GM19240 (cell line): Measurements from ENCODE around the gene PAX8.
"Not testable (repeated sequence)": the region's sequence is repeated elsewhere in the genome, so short reads cannot be mapped to it uniquely, and the experiment has no call there.

Experiments
- DNase-seq: peaks from one replicate; pipeline ENCODE4 v3.0.0; 2011; ENCODE audit warnings: low spot score; ENCODE audit not compliant: insufficient read length

PAX8 gene

GRCh38 chr2:113237604-113238160, 41.0 kb downstream of the PAX8 start:
- DNase-seq, result no peak

- no peak for DNase-seq
Observed at GRCh38 chr2:113236367-113237159, 42.2 kb downstream of the PAX8 start.

GRCh38 chr2:113235347-113236226, 43.1 kb downstream of the PAX8 start:
- DNase-seq, result not testable (repeated sequence)

- no peak for DNase-seq
Observed at GRCh38 chr2:113234721-113235346, 43.9 kb downstream of the PAX8 start.

GRCh38 chr2:113233593-113234550, 44.8 kb downstream of the PAX8 start:
- no peak for DNase-seq

- no peak for DNase-seq
Observed at GRCh38 chr2:113232740-113233139, 46.0 kb downstream of the PAX8 start.

- DNase-seq, result no peak
Observed at GRCh38 chr2:113232123-113232522, 46.6 kb downstream of the PAX8 start.

GRCh38 chr2:113231064-113231463, 47.7 kb downstream of the PAX8 start:
- no peak for DNase-seq

GRCh38 chr2:113230531-113230930, 48.2 kb downstream of the PAX8 start:
- no peak for DNase-seq

- no peak for DNase-seq
Observed at GRCh38 chr2:113229795-113230194, 48.9 kb downstream of the PAX8 start.

GRCh38 chr2:113228991-113229716, 49.6 kb downstream of the PAX8 start:
- no peak for DNase-seq

- DNase-seq, result no peak
Observed at GRCh38 chr2:113228351-113228750, 50.4 kb downstream of the PAX8 start.

- DNase-seq, result no peak
Observed at GRCh38 chr2:113227698-113228097, 51.0 kb downstream of the PAX8 start.

GRCh38 chr2:113227290-113227689, 51.4 kb downstream of the PAX8 start:
- DNase-seq, result no peak

- DNase-seq, result no peak
Observed at GRCh38 chr2:113226462-113226861, 52.3 kb downstream of the PAX8 start.

- DNase-seq, result no peak
Observed at GRCh38 chr2:113225263-113226259, 53.2 kb downstream of the PAX8 start.

- DNase-seq, result no peak
Observed at GRCh38 chr2:113224647-113225236, 54.0 kb downstream of the PAX8 start.

- DNase-seq, result no peak
Observed at GRCh38 chr2:113223813-113224212, 54.9 kb downstream of the PAX8 start.
